HL-60 (cell line): ENCODE measurements around the gene PSMD12.

ENCODE experiments used
- DNase-seq, 2 experiments: peaks; one replicate each; pipeline ENCODE4 v3.0.0-alpha.2; 2010 to 2020; ENCODE audit warnings: low read depth in 1 of 2, low spot score in 1 of 2
- H3K27ac ChIP-seq: fragments of 250-450 bp; sonication (Bioruptor Pico); replicated peaks from 2 replicates; pipeline ENCODE4 v1.5.1; 2020; ENCODE audit warnings: mild to moderate bottlenecking, moderate library complexity
- H3K27me3 ChIP-seq: fragments of 250-450 bp; sonication (Bioruptor Pico); 2 replicates; pipeline ENCODE4 v1.5.1; 2021; ENCODE audit warnings: mild to moderate bottlenecking, moderate library complexity; ENCODE audit not compliant: insufficient read depth, poor library complexity, severe bottlenecking
- H3K4me3 ChIP-seq: replicated peaks from 2 replicates; pipeline ENCODE4 v1.5.1; 2011; ENCODE audit warnings: mild to moderate bottlenecking, control low read depth, low read length; ENCODE audit not compliant: insufficient read depth
- CTCF ChIP-seq: IDR thresholded peaks from one replicate; pipeline ENCODE4 v1.5.1; 2011; ENCODE audit warnings: low read length, control low read depth, inconsistent platforms; ENCODE audit not compliant: insufficient read depth
- GABPA ChIP-seq: IDR thresholded peaks from 2 replicates; pipeline ENCODE4 v1.6.1; 2012; ENCODE audit warnings: low read depth
- POLR2AphosphoS5 ChIP-seq: IDR thresholded peaks from 2 replicates; pipeline ENCODE4 v1.6.1; 2012; ENCODE audit warnings: low read depth
- SPI1 ChIP-seq: IDR thresholded peaks from 2 replicates; pipeline ENCODE4 v1.6.1; 2012; ENCODE audit warnings: low read depth, mild to moderate bottlenecking, borderline replicate concordance
- TF ChIP-seq, protein P1 (sequence below): IDR thresholded peaks from 2 replicates; pipeline ENCODE4 v1.6.1; 2012; ENCODE audit warnings: low read depth; ENCODE audit not compliant: insufficient replicate concordance

The PSMD12 gene

GRCh38 chr17:67376415-67376736 is 10.0 kb upstream of the PSMD12 start:
- peak overlapping the region; percentile 85 for H3K4me3 ChIP-seq
- H3K27ac ChIP-seq: no peak overlapping the region; the same call in 1 of the 2 replicates
- no peaks in the 10 kb centered on the region for H3K27me3 ChIP-seq
- TF ChIP-seq CTCF: no peak
- TF ChIP-seq, protein P1, sequence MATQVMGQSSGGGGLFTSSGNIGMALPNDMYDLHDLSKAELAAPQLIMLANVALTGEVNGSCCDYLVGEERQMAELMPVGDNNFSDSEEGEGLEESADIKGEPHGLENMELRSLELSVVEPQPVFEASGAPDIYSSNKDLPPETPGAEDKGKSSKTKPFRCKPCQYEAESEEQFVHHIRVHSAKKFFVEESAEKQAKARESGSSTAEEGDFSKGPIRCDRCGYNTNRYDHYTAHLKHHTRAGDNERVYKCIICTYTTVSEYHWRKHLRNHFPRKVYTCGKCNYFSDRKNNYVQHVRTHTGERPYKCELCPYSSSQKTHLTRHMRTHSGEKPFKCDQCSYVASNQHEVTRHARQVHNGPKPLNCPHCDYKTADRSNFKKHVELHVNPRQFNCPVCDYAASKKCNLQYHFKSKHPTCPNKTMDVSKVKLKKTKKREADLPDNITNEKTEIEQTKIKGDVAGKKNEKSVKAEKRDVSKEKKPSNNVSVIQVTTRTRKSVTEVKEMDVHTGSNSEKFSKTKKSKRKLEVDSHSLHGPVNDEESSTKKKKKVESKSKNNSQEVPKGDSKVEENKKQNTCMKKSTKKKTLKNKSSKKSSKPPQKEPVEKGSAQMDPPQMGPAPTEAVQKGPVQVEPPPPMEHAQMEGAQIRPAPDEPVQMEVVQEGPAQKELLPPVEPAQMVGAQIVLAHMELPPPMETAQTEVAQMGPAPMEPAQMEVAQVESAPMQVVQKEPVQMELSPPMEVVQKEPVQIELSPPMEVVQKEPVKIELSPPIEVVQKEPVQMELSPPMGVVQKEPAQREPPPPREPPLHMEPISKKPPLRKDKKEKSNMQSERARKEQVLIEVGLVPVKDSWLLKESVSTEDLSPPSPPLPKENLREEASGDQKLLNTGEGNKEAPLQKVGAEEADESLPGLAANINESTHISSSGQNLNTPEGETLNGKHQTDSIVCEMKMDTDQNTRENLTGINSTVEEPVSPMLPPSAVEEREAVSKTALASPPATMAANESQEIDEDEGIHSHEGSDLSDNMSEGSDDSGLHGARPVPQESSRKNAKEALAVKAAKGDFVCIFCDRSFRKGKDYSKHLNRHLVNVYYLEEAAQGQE: no peak
- TF ChIP-seq SPI1: no peak
- no peak for TF ChIP-seq GABPA
- no peak for TF ChIP-seq POLR2AphosphoS5
- no peak for DNase-seq

DNA sequence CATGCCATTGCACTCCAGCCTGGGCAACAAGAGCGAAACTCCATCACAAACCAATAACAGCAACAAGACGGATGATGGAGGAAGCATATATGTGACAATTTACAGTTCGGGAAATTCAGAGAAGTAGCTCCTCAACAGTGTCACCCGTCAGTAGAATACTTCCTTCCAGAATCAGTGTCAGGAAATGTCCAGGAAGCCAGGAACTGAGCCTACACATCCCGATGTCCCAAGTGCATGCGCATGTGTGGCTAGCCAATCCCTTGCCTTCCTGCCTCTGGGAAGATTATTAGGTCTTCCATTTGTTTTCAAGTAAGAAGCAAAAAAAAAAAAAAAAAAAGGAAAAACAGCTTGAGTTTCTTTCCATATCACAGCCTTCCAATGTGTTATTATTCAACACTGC is 9.3 kb upstream of the PSMD12 start:
- DNase-seq: no peak
- H3K27ac ChIP-seq: no peak overlapping the region
- H3K27me3 ChIP-seq: no peaks in the 10 kb centered on the region
- no peak overlapping the region for H3K4me3 ChIP-seq
- TF ChIP-seq CTCF (no peak), SPI1 (no peak), POLR2AphosphoS5 (no peak), GABPA (no peak)
- TF ChIP-seq, protein P1: no peak

- DNase-seq: no peak
- Histone ChIP-seq H3K27ac (no peak overlapping the region), H3K4me3 (no peak overlapping the region), H3K27me3 (no peaks in the 10 kb centered on the region)
- TF ChIP-seq GABPA (no peak), SPI1 (no peak), POLR2AphosphoS5 (no peak), CTCF (no peak)
- TF ChIP-seq, protein P1: no peak
Observed at GRCh38 chr17:67375054-67375427, 8.7 kb upstream of the PSMD12 start.
